IMR-90 (cell line): ENCODE data around the gene KYNU. TPM values are rescaled to one million over a fixed set of nuclear protein-coding genes. Genes with fewer than 3 reads are reported as not detected.
"Not testable (repeated sequence)": the region's sequence is repeated elsewhere in the genome, so short reads cannot be mapped to it uniquely, and the experiment has no call there.

Source experiments
- ATAC-seq: fragments of 200-7000 bp; cut with Tn5 transposase; 2 replicates; pipeline ENCODE4 v1.9.1; 2020; ENCODE audit warnings: low read depth, mild to moderate bottlenecking, moderate library complexity
- BruUV-seq: library from RNA; stranded (reverse); fragments of 400-500 nt; replicated peaks from 2 replicates; lab custom pipeline; 2021; lab: Mats Ljungman, UMichigan
- CTCF ChIA-PET: fragments of 300-600 bp; formaldehyde crosslinking; extraction: SDS; loops from one replicate; lab custom pipeline; 2021; ENCODE audit warnings: antibody characterized with exemption; lab: Yijun Ruan, JAX
- POLR2A ChIA-PET: fragments of 300-600 bp; sonication (Branson Sonifier 250); formaldehyde crosslinking; loops from one replicate; lab custom pipeline; 2022; ENCODE audit warnings: antibody characterized with exemption; ENCODE audit not compliant: unreplicated experiment; lab: Charles Lee
- DNase-seq: peaks from one replicate; pipeline ENCODE4 v3.0.0; 2013
- H2AFZ ChIP-seq: replicated peaks from 2 replicates; pipeline ENCODE3; 2013; ENCODE audit warnings: low read length, mild to moderate bottlenecking; ENCODE audit not compliant: poor library complexity
- H2AK5ac ChIP-seq: 2 replicates; pipeline ENCODE4 v1.6.1; 2013; ENCODE audit warnings: low read depth, low read length, inconsistent platforms
- H2AK9ac ChIP-seq: replicated peaks from 2 replicates; pipeline ENCODE3; 2013; ENCODE audit warnings: mild to moderate bottlenecking, low read depth, low read length, moderate library complexity; ENCODE audit not compliant: poor library complexity
- H2BK120ac ChIP-seq: 2 replicates; pipeline ENCODE4 v1.6.1; 2013; ENCODE audit warnings: low read depth, low read length, inconsistent platforms
- H2BK15ac ChIP-seq: 3 replicates; pipeline ENCODE4 v1.6.1; 2013; ENCODE audit warnings: low read depth, low read length, inconsistent platforms
- H2BK20ac ChIP-seq: 2 replicates; pipeline ENCODE4 v1.6.1; 2013; ENCODE audit warnings: low read depth, mild to moderate bottlenecking, inconsistent platforms, low read length, moderate library complexity
- H2BK5ac ChIP-seq: 2 replicates; pipeline ENCODE4 v1.6.1; 2013; ENCODE audit warnings: mild to moderate bottlenecking, low read depth, low read length, inconsistent platforms; ENCODE audit not compliant: poor library complexity, severe bottlenecking
- H3K14ac ChIP-seq: replicated peaks from 2 replicates; pipeline ENCODE4 v1.6.1; 2013; ENCODE audit warnings: low read depth, low read length, inconsistent platforms
- H3K18ac ChIP-seq: 2 replicates; pipeline ENCODE4 v1.6.1; 2013; ENCODE audit warnings: low read depth, low read length, control low read depth
- H3K23ac ChIP-seq: 2 replicates; pipeline ENCODE4 v1.6.1; 2013; ENCODE audit warnings: low read depth, low read length, inconsistent platforms
- H3K27ac ChIP-seq: 2 replicates; pipeline ENCODE4 v1.5.1; 2013; ENCODE audit warnings: mild to moderate bottlenecking, control low read depth, low read length; ENCODE audit not compliant: insufficient read depth
- H3K27me3 ChIP-seq: 2 replicates; pipeline ENCODE4 v1.6.1; 2013; ENCODE audit warnings: low read length; ENCODE audit not compliant: control insufficient read depth, insufficient read depth
- H3K36me3 ChIP-seq: 2 replicates; pipeline ENCODE4 v1.6.1; 2013; ENCODE audit warnings: low read length, mixed read lengths; ENCODE audit not compliant: control insufficient read depth, insufficient read depth
- H3K4ac ChIP-seq: 2 replicates; pipeline ENCODE4 v1.6.1; 2013; ENCODE audit warnings: low read depth, low read length, inconsistent platforms
- H3K4me1 ChIP-seq: 2 replicates; pipeline ENCODE4 v1.6.1; 2013; ENCODE audit warnings: low read length, mixed read lengths; ENCODE audit not compliant: control insufficient read depth, insufficient read depth
- H3K4me2 ChIP-seq: 2 replicates; pipeline ENCODE4 v1.6.1; 2013; ENCODE audit warnings: low read depth, mild to moderate bottlenecking, control low read depth, low read length, moderate library complexity
- H3K4me3 ChIP-seq: 2 replicates; pipeline ENCODE4 v1.5.1; 2013; ENCODE audit warnings: low read depth, mild to moderate bottlenecking, control low read depth, low read length, moderate library complexity; ENCODE audit not compliant: insufficient read depth
- H3K56ac ChIP-seq: 2 replicates; pipeline ENCODE4 v1.6.1; 2013; ENCODE audit warnings: low read length, inconsistent platforms; ENCODE audit not compliant: insufficient read depth; ENCODE audit errors: extremely low read depth
- H3K79me1 ChIP-seq, 2 experiments: 2 replicates each; pipeline ENCODE4 v1.6.1; 2013; ENCODE audit warnings: low read length in 2 of 2, inconsistent platforms in 1 of 2, low read depth in 1 of 2
- H3K9ac ChIP-seq: 2 replicates; pipeline ENCODE4 v1.6.1; 2013; ENCODE audit warnings: low read depth, low read length, control low read depth
- H3K9me1 ChIP-seq: 2 replicates; pipeline ENCODE4 v1.6.1; 2013; ENCODE audit warnings: low read length, inconsistent platforms; ENCODE audit not compliant: insufficient read depth
- H3K9me3 ChIP-seq: 2 replicates; pipeline ENCODE4 v1.6.1; 2013; ENCODE audit warnings: low read length; ENCODE audit not compliant: control insufficient read depth, insufficient read depth
- H4K20me1 ChIP-seq: 2 replicates; pipeline ENCODE4 v1.6.1; 2013; ENCODE audit warnings: low read length, inconsistent platforms; ENCODE audit not compliant: insufficient read depth
- H4K5ac ChIP-seq: 2 replicates; pipeline ENCODE4 v1.6.1; 2013; ENCODE audit warnings: mild to moderate bottlenecking, low read depth, low read length, control low read depth
- H4K8ac ChIP-seq, 2 experiments: 2 replicates each; pipeline ENCODE4 v1.6.1; 2013; ENCODE audit warnings: low read depth in 2 of 2, low read length in 2 of 2, control low read depth in 1 of 2, inconsistent platforms in 1 of 2
- H4K91ac ChIP-seq: 2 replicates; pipeline ENCODE4 v1.6.1; 2013; ENCODE audit warnings: low read depth, low read length, inconsistent platforms; ENCODE audit not compliant: insufficient read depth
- WGBS, 2 experiments: methylation state at CpG; one replicate each; pipeline versions ENCODE4 v1.1.5 to v1.1.7; 2013; ENCODE audit warnings: missing lambda C conversion rate in 2 of 2; ENCODE audit not compliant: insufficient read length in 1 of 2; ENCODE audit errors: extremely low coverage in 2 of 2; 5-methylcytosine and 5-hydroxymethylcytosine counted together
- dilution Hi-C: fragments of 300-500 bp; cut with HindIII; formaldehyde crosslinking; loops from one replicate; pipeline ENCODE4 v1.14.3; 2018; ENCODE audit warnings: low sequenced_read_pairs; ENCODE audit not compliant: unreplicated experiment
- in situ Hi-C: fragments of 300-500 bp; cut with MboI; formaldehyde crosslinking; loops from 3 replicates; pipeline ENCODE4 v1.14.3; 2019; ENCODE audit warnings: low sequenced_read_pairs, inconsistent platforms, mixed read lengths
- intact Hi-C: fragments of 100-400 bp; cut with micrococcal nuclease; formaldehyde crosslinking; loops from 2 replicates; pipeline ENCODE4 v1.10.0; 2022
- microRNA-seq, 2 experiments: library from miRNA; stranded (forward) in 1 of 2; unstranded in 1 of 2; fragments of 10-50 nt in 1 of 2; fragments of <30 nt in 1 of 2; gene quantifications in 1 of 2; microRNA quantifications in 1 of 2; one replicate each; pipeline versions ENCODE3 to v1.1.0; 2013 to 2020; ENCODE audit not compliant: insufficient read depth in 1 of 2, insufficient read length in 1 of 2, unreplicated experiment in 1 of 2
- polyA plus RNA-seq, 3 experiments: library from polyadenylated mRNA; depleted of rRNA; stranded (reverse); fragments of >200 nt; gene quantifications; 2 replicates each; pipeline ENCODE4 v1.2.3, GENCODE V29; 2012; ENCODE audit warnings: low replicate concordance in 1 of 3
- small RNA-seq, 5 experiments: library from RNA; depleted of rRNA; stranded (forward); fragments of <200 nt; gene quantifications; one replicate each; pipeline ENCODE3, GENCODE V24; 2012
- total RNA-seq: library from RNA; depleted of rRNA; stranded (reverse); fragments of >200 nt; gene quantifications from 2 replicates; pipeline ENCODE4 v1.2.3, GENCODE V29; 2012

The KYNU gene
- total and polyA plus RNA-seq, 2 of the 4 experiments (the other 2 are of a cell fraction), result 0.75 to 2.9 TPM

GRCh38 chr2:143089520-143089919 is 212.1 kb downstream of the KYNU start:
- H3K23ac ChIP-seq, H3K14ac ChIP-seq, H2AK9ac ChIP-seq, intact Hi-C loops, H3K56ac ChIP-seq, in situ Hi-C loops, ATAC-seq, POLR2A ChIA-PET, H3K36me3 ChIP-seq, H3K18ac ChIP-seq, H3K4me2 ChIP-seq, dilution Hi-C loops, H2BK20ac ChIP-seq, DNase-seq, H3K4me1 ChIP-seq, H3K4me3 ChIP-seq, H4K91ac ChIP-seq, H3K4ac ChIP-seq, H3K9ac ChIP-seq, H4K20me1 ChIP-seq, H2BK120ac ChIP-seq, H2BK15ac ChIP-seq, H2BK5ac ChIP-seq, BruUV-seq, H4K8ac ChIP-seq, H3K9me1 ChIP-seq, H2AK5ac ChIP-seq, H4K5ac ChIP-seq, H3K79me1 ChIP-seq, H3K9me3 ChIP-seq, H3K27ac ChIP-seq, H2AFZ ChIP-seq, H3K27me3 ChIP-seq: not testable (repeated sequence)
- CTCF ChIA-PET, result interaction anchor here (1.2 kb wide), 1 partner anchor 21 kb away, joined by 3 read pairs; no protein-coding TSS in a partner anchor
- no CpG with 5 or more reads among the region's 12 CpGs for WGBS, 2 experiments

Small RNA genes lying within 50 kb of the gene (microRNA-seq; reads per million reads assigned to microRNA genes)
- not detected for gene MTND4LP12 (ENCODE audit: insufficient read depth, insufficient read length)

Small RNA genes lying within 50 kb of the gene (small RNA-seq; reads per million reads assigned to genes)
- gene MTND4LP12, result 0 reads per million in 5 experiments
